Endodermal cell (in vitro differentiated cells): ENCODE results near the gene PRR22. TPM values are rescaled to one million over a fixed set of nuclear protein-coding genes. Genes with fewer than 3 reads are reported as not detected.

Experiments used
- DNase-seq: peaks from one replicate; pipeline ENCODE4 v3.0.0-alpha.2; 2017
- H3K27ac ChIP-seq: 2 replicates; pipeline ENCODE4 v1.5.1; 2013; ENCODE audit warnings: mild to moderate bottlenecking, low read depth, low read length, moderate library complexity
- H3K27me3 ChIP-seq: 2 replicates; pipeline ENCODE4 v1.6.1; 2013; ENCODE audit warnings: mild to moderate bottlenecking, low read length, moderate library complexity; ENCODE audit not compliant: insufficient read depth, control insufficient read depth, poor library complexity, severe bottlenecking
- H3K36me3 ChIP-seq: 2 replicates; pipeline ENCODE4 v1.7.0; 2013; ENCODE audit warnings: mild to moderate bottlenecking, low read length, moderate library complexity; ENCODE audit not compliant: control insufficient read depth, insufficient read depth
- H3K4me1 ChIP-seq: one replicate; pipeline ENCODE4 v1.7.0; 2013; ENCODE audit warnings: low read length; ENCODE audit not compliant: control insufficient read depth, insufficient read depth
- H3K4me3 ChIP-seq: 2 replicates; pipeline ENCODE4 v1.5.1; 2013; ENCODE audit warnings: mild to moderate bottlenecking, low read length, moderate library complexity
- H3K9ac ChIP-seq: 2 replicates; pipeline ENCODE4 v1.6.1; 2013; ENCODE audit warnings: mild to moderate bottlenecking, low read length, moderate library complexity; ENCODE audit not compliant: poor library complexity, severe bottlenecking; ENCODE audit errors: extremely low read depth
- H3K9me3 ChIP-seq: 2 replicates; pipeline ENCODE4 v1.6.1; 2013; ENCODE audit warnings: mild to moderate bottlenecking, low read length, moderate library complexity; ENCODE audit not compliant: control insufficient read depth
- H3K27ac Mint-ChIP-seq: 2 replicates; pipeline ENCODE4 v1.8.0; 2020; ENCODE audit warnings: mixed read lengths
- H3K27me3 Mint-ChIP-seq: 2 replicates; pipeline ENCODE4 v1.8.0; 2021; ENCODE audit warnings: mild to moderate bottlenecking, mixed read lengths; ENCODE audit not compliant: insufficient read depth
- H3K36me3 Mint-ChIP-seq: 2 replicates; pipeline ENCODE4 v1.8.0; 2020; ENCODE audit warnings: low read depth, mixed read lengths
- H3K4me1 Mint-ChIP-seq: 2 replicates; pipeline ENCODE4 v1.8.0; 2020; ENCODE audit warnings: mixed read lengths
- H3K4me3 Mint-ChIP-seq: 2 replicates; pipeline ENCODE4 v1.8.0; 2020; ENCODE audit warnings: mild to moderate bottlenecking, moderate library complexity, mixed read lengths
- H3K9me3 Mint-ChIP-seq: 2 replicates; pipeline ENCODE4 v1.8.0; 2020; ENCODE audit warnings: mild to moderate bottlenecking, mixed read lengths
- CTCF ChIP-seq: fragments of 200-600 bp; sonication (generic); conservative IDR thresholded peaks from 2 replicates; pipeline ENCODE4 v1.5.0; 2021; ENCODE audit warnings: antibody characterized with exemption, mild to moderate bottlenecking
- WGBS, 2 experiments: methylation state at CpG; one replicate each; pipeline versions ENCODE4 v1.1.5 to v1.1.7; 2013; ENCODE audit warnings: missing lambda C conversion rate in 2 of 2, mixed read lengths in 1 of 2; ENCODE audit not compliant: insufficient coverage in 1 of 2, insufficient read length in 1 of 2; 5-methylcytosine and 5-hydroxymethylcytosine counted together
- long read RNA-seq, 4 experiments: library from polyadenylated mRNA in 2 of 4; library from RNA in 1 of 4; library from capped mRNA in 1 of 4; stranded (forward) in 3 of 4; unstranded in 1 of 4; transcript quantifications; one replicate each; pipeline ENCODE4 v2.0.0, GENCODE V29; 2020 to 2021; ENCODE audit warnings: inconsistent platforms in 1 of 4
- polyA plus RNA-seq, 2 experiments: library from polyadenylated mRNA; stranded (reverse); fragments of 50-300 nt; gene quantifications; one replicate each; pipeline ENCODE4 v1.2.3, GENCODE V29; 2013
- total RNA-seq, 2 donors: library from RNA; stranded (reverse); fragmentation: NEBNext Ultra II Directional in 1 of 2; extraction: Animal tissue kit (Norgen Biotek cat#: 25700) in 1 of 2; gene quantifications; 2 replicates in 1 of 2; 3 replicates in 1 of 2; pipeline ENCODE4 v1.2.1, GENCODE V29; 2021

Gene PRR22
- total RNA-seq = 1 to 10 TPM; 1.9 to 3.6 TPM
- polyA plus RNA-seq (2013, experiment 1 of 2) = 2.1 TPM
- polyA plus RNA-seq (2013, experiment 2 of 2) = 2.1 TPM
- long read RNA-seq, experiment 1 = 0 reads
- long read RNA-seq, experiment 2 = 0 reads
- long read RNA-seq, experiment 3 = 0 reads
- long read RNA-seq, experiment 4 = 0 reads

- Mint-ChIP-seq H3K4me1 (no peaks in the 10 kb centered on the region), H3K36me3 (peaks cover 26% of the 10 kb centered on the region), H3K27me3 (no peaks in the 10 kb centered on the region), H3K9me3 (no peaks in the 10 kb centered on the region), H3K4me3 (no peak within 1 kb of the TSS), H3K27ac (no peak within 1 kb of the TSS)
- no peak for TF ChIP-seq CTCF
- Histone ChIP-seq H3K36me3 (peaks cover 24% of the 10 kb centered on the region), H3K4me1 (no peaks in the 10 kb centered on the region), H3K27ac (no peak within 1 kb of the TSS), H3K9me3 (no peaks in the 10 kb centered on the region), H3K9ac (no peak within 1 kb of the TSS), H3K27me3 (no peaks in the 10 kb centered on the region), H3K4me3 (no peak within 1 kb of the TSS)
- WGBS, 2 experiments = 96% methylated on average over 15 of the region's 15 CpGs; no CpG with 5 or more reads in 1 of the 2 experiments
- DNase-seq = no peak
Observed at GRCh38 chr19:5784581-5785147, at the start of gene PRR22. Gene PRR22, minus strand, starts transcription at chr19:5784746. Its CDS starts 86 bp downstream, at chr19:5784660.

- Mint-ChIP-seq H3K4me1 (no peaks in the 10 kb centered on the region), H3K27me3 (peaks cover 20% of the 10 kb centered on the region), H3K27ac (no peak overlapping the region), H3K9me3 (no peaks in the 10 kb centered on the region), H3K4me3 (no peak overlapping the region), H3K36me3 (no peaks in the 10 kb centered on the region)
- no peaks in the 10 kb centered on the region for H3K4me1 ChIP-seq
- WGBS, 2 experiments = 90 to 94% methylated on average over 6 of the region's 6 CpGs
- no peak overlapping the region for H3K9ac ChIP-seq
- no peaks in the 10 kb centered on the region for H3K9me3 ChIP-seq
- no peak overlapping the region for H3K4me3 ChIP-seq
- H3K36me3 ChIP-seq = no peaks in the 10 kb centered on the region
- no peaks in the 10 kb centered on the region for H3K27me3 ChIP-seq
- no peak for DNase-seq
- TF ChIP-seq CTCF = no peak
- H3K27ac ChIP-seq = no peak overlapping the region
Observed at GRCh38 chr19:5832527-5833216, 48.1 kb upstream of the PRR22 start.

GRCh38 chr19:5832061-5832460 is 47.5 kb upstream of the PRR22 start:
- H3K4me1 Mint-ChIP-seq = no peaks in the 10 kb centered on the region
- H3K9ac ChIP-seq = no peak overlapping the region

More at GRCh38 chr19:5832061-5832460, 47.5 kb upstream of the PRR22 start:
- Mint-ChIP-seq H3K4me3 (no peak overlapping the region), H3K27ac (no peak overlapping the region), H3K27me3 (peaks cover 20% of the 10 kb centered on the region), H3K9me3 (no peaks in the 10 kb centered on the region), H3K36me3 (no peaks in the 10 kb centered on the region)
- no peaks in the 10 kb centered on the region for H3K9me3 ChIP-seq
- H3K4me1 ChIP-seq = no peaks in the 10 kb centered on the region
- TF ChIP-seq CTCF = no peak
- DNase-seq = no peak
- 92 to 93% methylated on average over 16 to 21 of the region's 22 CpGs for WGBS, 2 experiments
- no peaks in the 10 kb centered on the region for H3K36me3 ChIP-seq
- no peak overlapping the region for H3K4me3 ChIP-seq
- no peaks in the 10 kb centered on the region for H3K27me3 ChIP-seq
- no peak overlapping the region for H3K27ac ChIP-seq
